KOPT-K1 (cell line): ENCODE measurements around the gene MPZ.
A peak's percentile ranks its signal among the peaks of the same experiment; 100 is the strongest.

ENCODE experiments used
- H3K27ac ChIP-seq: fragments of 200-600 bp; sonication (generic); 2 replicates; pipeline ENCODE4 v1.5.1; 2016; ENCODE audit warnings: antibody characterized with exemption, mild to moderate bottlenecking, low read depth, low read length; ENCODE audit not compliant: poor library complexity, severe bottlenecking
- H3K36me3 ChIP-seq: fragments of 200-600 bp; sonication (generic); 2 replicates; pipeline ENCODE4 v1.5.1; 2017; ENCODE audit warnings: antibody characterized with exemption, mild to moderate bottlenecking, low read length, moderate library complexity; ENCODE audit not compliant: insufficient read depth
- H3K9me3 ChIP-seq: fragments of 200-600 bp; sonication (generic); 2 replicates; pipeline ENCODE4 v1.5.1; 2017; ENCODE audit warnings: antibody characterized with exemption, low read length, mild to moderate bottlenecking; ENCODE audit not compliant: insufficient read depth, poor library complexity, severe bottlenecking

Gene MPZ

DNA sequence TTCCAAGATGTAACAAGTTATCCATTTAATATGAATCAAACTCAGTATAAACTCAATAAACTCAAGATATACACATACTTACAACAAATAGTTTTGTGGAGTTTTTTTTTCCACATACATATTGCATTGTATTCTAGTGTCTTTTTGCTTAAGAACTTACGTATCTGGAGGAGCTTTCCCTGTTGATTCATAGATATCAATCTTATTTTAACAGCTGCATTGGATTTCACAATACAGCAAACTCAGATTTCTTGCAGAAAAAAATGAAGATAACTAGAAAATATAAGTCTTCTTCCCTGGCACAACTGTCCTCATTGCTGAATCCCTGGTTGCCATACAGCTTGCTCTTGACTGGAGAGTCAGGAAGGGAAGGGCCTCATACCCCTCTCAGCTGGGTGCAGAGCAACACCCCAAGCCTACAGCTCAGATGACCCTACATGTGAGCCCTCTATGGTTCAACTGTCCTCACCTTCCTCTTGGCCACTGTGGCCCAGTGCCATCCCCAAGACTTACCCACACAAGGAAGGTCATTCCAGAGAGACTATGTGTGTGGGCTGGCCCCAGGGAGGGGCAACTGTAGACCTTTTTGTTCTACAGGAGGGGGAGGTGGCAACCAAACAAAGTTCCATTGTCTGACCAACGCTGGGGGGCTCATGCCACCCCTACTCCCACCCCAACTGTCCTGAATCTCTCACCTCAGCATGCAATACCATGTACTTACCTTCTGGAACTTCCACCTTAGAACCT, 1.7 kb downstream of the MPZ start:
- Histone ChIP-seq H3K27ac (no peak overlapping the region), H3K36me3 (no peaks in the 10 kb centered on the region), H3K9me3 (no peaks in the 10 kb centered on the region)

DNA sequence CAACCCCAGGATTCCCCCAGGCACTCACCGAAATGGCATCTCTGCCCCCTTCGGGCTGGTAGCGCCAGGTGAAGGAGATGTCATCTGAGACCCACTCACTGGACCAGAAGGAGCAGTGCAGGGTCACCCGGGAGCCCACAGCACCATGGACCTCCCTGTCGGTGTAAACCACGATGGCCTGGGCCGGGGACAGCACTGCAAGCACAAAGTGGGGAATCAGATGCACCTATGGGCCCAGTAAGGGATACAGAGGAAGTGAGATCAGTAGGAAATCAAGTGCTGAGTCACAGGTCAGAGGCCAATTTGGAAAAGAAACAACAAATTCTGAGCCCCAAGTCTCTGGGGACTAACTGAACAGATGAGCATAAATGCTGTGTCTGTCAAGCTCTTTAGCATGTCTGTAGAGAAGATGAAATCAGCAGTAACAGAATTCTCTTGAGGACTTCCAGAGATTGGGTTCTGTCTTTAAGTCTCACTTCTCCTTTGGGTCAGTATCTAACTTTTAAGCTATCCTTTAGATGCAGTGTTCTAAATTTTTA, 2.5 kb downstream of the MPZ start:
- Histone ChIP-seq H3K36me3 (no peaks in the 10 kb centered on the region), H3K27ac (no peak overlapping the region), H3K9me3 (no peaks in the 10 kb centered on the region)

GRCh38 chr1:161305867-161306519, 3.8 kb downstream of the MPZ start:
- Histone ChIP-seq H3K9me3 (no peaks in the 10 kb centered on the region), H3K36me3 (no peaks in the 10 kb centered on the region), H3K27ac (peak overlapping the region; percentile 42)

GRCh38 chr1:161304927-161305866, 4.6 kb downstream of the MPZ start:
- Histone ChIP-seq H3K27ac (peak overlapping the region; percentile 42), H3K36me3 (no peaks in the 10 kb centered on the region), H3K9me3 (no peaks in the 10 kb centered on the region)

DNA sequence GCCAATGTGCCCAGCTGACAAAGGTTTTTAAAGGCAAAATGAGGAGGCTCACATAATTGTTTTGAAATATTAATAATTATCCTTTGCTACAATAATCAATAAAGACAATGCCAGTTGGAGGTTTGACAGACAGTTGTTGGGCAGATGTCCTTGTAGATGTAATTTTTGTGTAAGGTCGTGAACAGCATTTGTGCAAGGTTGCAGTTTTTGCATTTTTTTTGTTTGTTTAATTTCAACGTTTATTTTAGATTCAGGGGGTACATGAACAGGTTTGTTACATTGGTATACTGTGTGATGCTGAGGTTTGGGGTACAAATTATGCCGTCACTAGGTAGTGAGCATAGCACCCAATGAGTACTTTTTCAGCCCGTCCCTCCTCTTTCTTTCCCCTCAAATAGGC, 9.3 kb downstream of the MPZ start:
- no peak overlapping the region for H3K27ac ChIP-seq
- no peaks in the 10 kb centered on the region for H3K36me3 ChIP-seq

GRCh38 chr1:161299347-161299746, 10.4 kb downstream of the MPZ start:
- no peaks in the 10 kb centered on the region for H3K9me3 ChIP-seq
- H3K36me3 ChIP-seq: no peaks in the 10 kb centered on the region
- H3K27ac ChIP-seq: no peak overlapping the region

More for the DNA sequence above, 9.3 kb downstream of the MPZ start:
- H3K9me3 ChIP-seq: no peaks in the 10 kb centered on the region

GRCh38 chr1:161298116-161298515, 11.7 kb downstream of the MPZ start:
- Histone ChIP-seq H3K27ac (no peak overlapping the region), H3K9me3 (no peaks in the 10 kb centered on the region), H3K36me3 (no peaks in the 10 kb centered on the region)

DNA sequence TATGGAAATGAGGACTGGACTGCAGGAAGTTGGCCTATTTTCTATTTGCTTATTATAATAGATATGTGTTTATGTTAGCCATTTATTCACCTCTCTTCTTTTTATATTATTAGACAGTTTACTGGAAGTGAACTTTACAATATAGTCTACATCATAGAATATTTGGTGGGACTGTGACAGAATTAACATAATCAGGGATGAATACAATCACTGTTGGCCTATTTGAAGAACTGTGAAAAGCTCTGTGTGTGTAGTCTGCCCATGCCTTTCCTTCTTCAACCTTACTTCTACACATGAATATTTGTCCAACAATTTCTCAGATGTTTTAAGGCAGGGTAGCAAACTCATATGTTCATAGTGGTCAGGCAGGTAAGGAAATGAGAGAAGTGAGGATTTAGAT, 12.4 kb downstream of the MPZ start:
- Histone ChIP-seq H3K36me3 (no peaks in the 10 kb centered on the region), H3K27ac (no peak overlapping the region), H3K9me3 (no peaks in the 10 kb centered on the region)

DNA sequence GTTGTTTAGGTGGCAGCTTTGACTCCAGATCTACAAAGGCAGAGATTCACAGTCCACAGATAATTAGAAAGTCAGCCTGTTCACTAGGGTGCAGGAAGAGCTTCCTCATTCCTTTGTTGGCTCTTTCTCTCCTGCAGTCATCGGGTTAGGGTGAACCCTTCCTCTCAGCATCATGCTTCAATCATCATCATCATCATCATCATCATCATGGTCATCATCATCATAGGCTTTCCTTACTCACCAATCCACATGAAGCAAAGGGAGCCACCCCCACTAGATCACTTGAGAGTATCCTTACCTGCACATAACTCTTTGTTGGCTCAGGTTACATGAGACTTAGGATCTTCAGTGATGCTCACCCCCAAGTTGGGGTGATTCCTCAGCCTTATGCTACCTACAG, 19.0 kb downstream of the MPZ start:
- no peaks in the 10 kb centered on the region for H3K9me3 ChIP-seq
- no peaks in the 10 kb centered on the region for H3K36me3 ChIP-seq
- no peak overlapping the region for H3K27ac ChIP-seq

DNA sequence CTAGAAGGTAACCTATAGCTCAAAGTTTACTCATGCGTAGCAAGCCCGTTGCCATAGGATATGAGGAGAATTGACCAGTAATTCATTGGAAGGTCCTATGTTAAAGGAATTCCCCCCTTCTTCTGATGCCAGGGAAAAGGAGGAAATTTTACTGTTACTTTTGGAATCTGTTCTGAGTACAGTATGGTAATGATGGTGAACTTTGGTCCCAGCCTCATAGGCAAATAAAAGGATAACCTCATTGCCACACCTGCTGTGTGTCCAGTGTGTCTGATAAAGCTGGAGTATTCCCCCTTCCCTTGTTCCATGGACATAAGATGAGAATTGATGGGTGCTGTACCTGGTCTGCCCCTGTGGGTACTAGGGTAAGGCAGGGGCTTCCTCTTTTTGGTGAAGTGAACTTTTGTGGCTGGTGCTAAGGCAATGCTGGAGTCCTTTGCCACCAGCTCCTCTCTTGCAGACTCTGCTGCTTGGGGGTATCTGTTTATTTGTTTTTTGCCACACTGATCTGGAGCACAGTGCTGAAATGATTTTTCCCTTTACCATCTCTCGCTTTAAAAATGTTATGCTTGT, 22.2 kb downstream of the MPZ start:
- Histone ChIP-seq H3K27ac (no peak overlapping the region), H3K36me3 (no peaks in the 10 kb centered on the region), H3K9me3 (no peaks in the 10 kb centered on the region)

DNA sequence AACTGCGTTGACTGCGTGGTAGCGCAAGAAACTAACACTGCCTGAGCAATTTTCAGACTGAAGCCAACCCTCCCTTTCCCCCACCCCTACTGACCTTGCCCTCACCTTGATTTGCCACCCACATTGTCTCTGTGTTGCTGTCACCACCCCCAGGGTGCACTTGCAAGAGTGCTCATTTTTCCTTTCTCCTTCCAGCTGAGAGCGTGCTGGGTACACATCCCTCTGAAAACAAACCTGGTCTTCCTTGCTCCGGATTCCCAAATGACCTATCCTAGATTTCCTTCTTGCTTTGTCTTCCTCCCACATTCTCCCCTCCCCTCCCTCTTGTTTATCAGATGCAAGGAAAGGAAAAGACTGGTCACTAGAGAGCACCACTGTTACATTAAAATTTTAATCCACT, 24.2 kb downstream of the MPZ start:
- no peaks in the 10 kb centered on the region for H3K9me3 ChIP-seq
- no peak overlapping the region for H3K27ac ChIP-seq
- H3K36me3 ChIP-seq: no peaks in the 10 kb centered on the region

DNA sequence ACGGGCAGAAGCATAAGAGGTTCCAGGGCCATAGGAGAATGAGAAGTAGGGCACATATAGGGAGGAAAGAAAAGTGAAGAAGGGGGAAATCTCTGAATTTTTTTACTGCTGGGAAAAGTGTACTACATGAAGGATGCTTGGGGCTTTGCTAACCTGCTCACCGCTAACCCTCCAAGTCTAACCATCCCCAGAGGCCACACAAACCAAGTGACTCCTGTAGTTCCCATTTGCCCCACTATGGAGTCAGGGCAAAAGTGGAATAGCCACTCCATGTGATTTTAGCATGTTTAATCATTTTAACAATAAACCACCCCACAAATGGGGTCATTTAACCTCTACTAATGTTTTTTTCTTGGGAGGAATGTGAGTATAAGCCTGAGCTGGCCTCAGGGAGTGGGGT, 24.7 kb downstream of the MPZ start:
- Histone ChIP-seq H3K27ac (no peak overlapping the region), H3K9me3 (no peaks in the 10 kb centered on the region), H3K36me3 (no peaks in the 10 kb centered on the region)

GRCh38 chr1:161282991-161283390, 26.8 kb downstream of the MPZ start:
- Histone ChIP-seq H3K9me3 (no peaks in the 10 kb centered on the region), H3K36me3 (no peaks in the 10 kb centered on the region), H3K27ac (no peak overlapping the region)

GRCh38 chr1:161274874-161275273, 34.9 kb downstream of the MPZ start:
- Histone ChIP-seq H3K36me3 (no peaks in the 10 kb centered on the region), H3K27ac (no peak overlapping the region), H3K9me3 (no peaks in the 10 kb centered on the region)

DNA sequence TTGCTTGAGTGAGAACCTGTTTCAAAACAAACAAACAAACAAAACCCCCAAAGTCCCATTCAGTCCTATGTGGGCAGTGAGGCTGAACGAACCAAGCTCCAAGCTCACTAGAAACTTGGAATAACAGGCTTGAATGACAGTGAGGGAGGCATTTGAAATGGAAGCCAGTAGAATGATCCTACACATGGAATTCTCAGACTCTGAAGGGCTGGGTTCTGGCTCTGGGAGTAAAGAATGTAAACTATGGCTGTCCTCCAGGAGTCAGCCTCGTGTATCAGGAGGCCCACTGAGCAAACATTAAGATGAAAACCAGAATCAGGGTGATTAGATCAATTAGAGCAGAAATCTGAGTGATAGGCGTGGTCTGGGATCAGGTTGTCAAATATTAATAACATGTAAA, 36.4 kb downstream of the MPZ start:
- Histone ChIP-seq H3K9me3 (no peaks in the 10 kb centered on the region), H3K36me3 (no peaks in the 10 kb centered on the region), H3K27ac (no peak overlapping the region)
